Thyroid gland (tissue), 4 donors: Measurements from ENCODE around the gene NRM.

Experiments
- POLR2A ChIP-seq, 2 donors: fragments of 450-650 bp; IDR thresholded peaks; one replicate each; pipeline ENCODE4 v1.6.1; 2017; ENCODE audit warnings: antibody characterized with exemption in 2 of 2, mild to moderate bottlenecking in 2 of 2, moderate library complexity in 1 of 2
- TF ChIP-seq, protein P1 (sequence below), 6 experiments: fragments of 200-600 bp in 3 of 6; fragments of 450-650 bp in 3 of 6; sonication (generic) in 3 of 6; IDR thresholded peaks; one replicate each; pipeline ENCODE4 v1.5.1; 2016 to 2019; ENCODE audit warnings: antibody characterized with exemption in 6 of 6, mild to moderate bottlenecking in 2 of 6, inconsistent platforms in 1 of 6, moderate library complexity in 1 of 6

DNA sequence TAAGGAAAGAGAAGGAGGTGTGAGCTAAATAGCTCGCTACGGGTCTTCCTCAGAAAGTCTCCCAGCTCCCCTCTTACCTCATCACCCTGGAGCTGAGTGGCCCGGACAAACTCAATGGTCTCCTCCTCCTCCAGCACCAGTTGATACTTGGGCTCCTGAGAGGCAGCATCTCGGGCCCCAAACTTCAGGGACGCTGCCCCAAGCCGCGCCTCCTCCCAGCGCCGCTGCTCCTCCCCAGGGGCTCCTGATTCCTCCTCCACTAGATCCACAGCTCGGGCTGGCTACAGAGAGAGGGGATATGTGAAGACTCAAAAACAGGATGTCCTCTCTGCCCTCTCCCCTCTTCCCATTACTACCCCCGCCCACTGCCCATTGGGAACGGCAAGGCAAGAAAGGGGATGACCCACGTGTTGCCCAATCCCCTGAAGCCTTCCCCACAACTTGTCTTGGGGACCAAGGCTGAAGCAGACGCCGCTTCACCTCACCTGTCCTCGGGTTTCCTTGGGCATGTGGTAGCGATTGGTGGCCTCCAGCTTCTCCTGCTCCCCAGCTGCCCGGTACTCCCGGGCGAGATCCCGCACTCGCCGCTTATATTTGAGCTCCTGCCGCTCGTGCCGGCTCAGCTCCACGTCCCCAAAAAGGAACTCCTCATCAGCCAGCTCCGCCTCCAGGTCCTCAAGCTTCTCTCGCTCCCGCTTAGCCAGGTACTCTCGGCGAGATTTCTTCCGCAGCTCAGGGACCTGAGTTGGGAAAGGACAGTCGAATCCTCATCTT is 25.6 kb downstream of the NRM start:
- TF ChIP-seq, protein P1, sequence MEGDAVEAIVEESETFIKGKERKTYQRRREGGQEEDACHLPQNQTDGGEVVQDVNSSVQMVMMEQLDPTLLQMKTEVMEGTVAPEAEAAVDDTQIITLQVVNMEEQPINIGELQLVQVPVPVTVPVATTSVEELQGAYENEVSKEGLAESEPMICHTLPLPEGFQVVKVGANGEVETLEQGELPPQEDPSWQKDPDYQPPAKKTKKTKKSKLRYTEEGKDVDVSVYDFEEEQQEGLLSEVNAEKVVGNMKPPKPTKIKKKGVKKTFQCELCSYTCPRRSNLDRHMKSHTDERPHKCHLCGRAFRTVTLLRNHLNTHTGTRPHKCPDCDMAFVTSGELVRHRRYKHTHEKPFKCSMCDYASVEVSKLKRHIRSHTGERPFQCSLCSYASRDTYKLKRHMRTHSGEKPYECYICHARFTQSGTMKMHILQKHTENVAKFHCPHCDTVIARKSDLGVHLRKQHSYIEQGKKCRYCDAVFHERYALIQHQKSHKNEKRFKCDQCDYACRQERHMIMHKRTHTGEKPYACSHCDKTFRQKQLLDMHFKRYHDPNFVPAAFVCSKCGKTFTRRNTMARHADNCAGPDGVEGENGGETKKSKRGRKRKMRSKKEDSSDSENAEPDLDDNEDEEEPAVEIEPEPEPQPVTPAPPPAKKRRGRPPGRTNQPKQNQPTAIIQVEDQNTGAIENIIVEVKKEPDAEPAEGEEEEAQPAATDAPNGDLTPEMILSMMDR (IDR thresholded peaks at IDR 0.05): no peak
- TF ChIP-seq POLR2A (IDR thresholded peaks at IDR 0.05): no peak
